Naive B cell (primary cell): ENCODE measurements around the gene WHRN. TPM values are rescaled to one million over a fixed set of nuclear protein-coding genes. Genes with fewer than 3 reads are reported as not detected.

ENCODE experiments used
- ATAC-seq, 2 donors: fragments of 150-1000 bp; cut with Tn5 transposase; 2 replicates each; pipeline ENCODE4 v1.10.0; 2021; ENCODE audit warnings: low read depth in 2 of 2, mild to moderate bottlenecking in 2 of 2, moderate library complexity in 2 of 2
- DNase-seq: peaks from one replicate; pipeline ENCODE4 v3.0.0; 2022
- H3K27ac Mint-ChIP-seq, 6 donors: one replicate each; pipeline ENCODE4 v1.8.0; 2020 to 2022; ENCODE audit warnings: mild to moderate bottlenecking in 6 of 6, mixed read lengths in 6 of 6, moderate library complexity in 5 of 6, inconsistent platforms in 2 of 6
- H3K27me3 Mint-ChIP-seq, 3 donors: one replicate each; pipeline ENCODE4 v1.8.0; 2021 to 2022; ENCODE audit warnings: mixed read lengths in 3 of 3, mild to moderate bottlenecking in 1 of 3
- H3K36me3 Mint-ChIP-seq, 2 donors: one replicate each; pipeline ENCODE4 v1.8.0; 2020 to 2022; ENCODE audit warnings: mixed read lengths in 2 of 2, inconsistent platforms in 1 of 2, mild to moderate bottlenecking in 1 of 2
- H3K4me1 Mint-ChIP-seq, 3 donors: one replicate each; pipeline ENCODE4 v1.8.0; 2020 to 2022; ENCODE audit warnings: mixed read lengths in 3 of 3, inconsistent platforms in 1 of 3, mild to moderate bottlenecking in 1 of 3, moderate library complexity in 1 of 3
- H3K4me3 Mint-ChIP-seq, 8 donors: one replicate each; pipeline ENCODE4 v1.8.0; 2020 to 2022; ENCODE audit warnings: mild to moderate bottlenecking in 8 of 8, mixed read lengths in 8 of 8, moderate library complexity in 8 of 8, inconsistent platforms in 2 of 8
- H3K9me3 Mint-ChIP-seq, 7 donors: one replicate each; pipeline ENCODE4 v1.8.0; 2020 to 2022; ENCODE audit warnings: mixed read lengths in 7 of 7, mild to moderate bottlenecking in 5 of 7, inconsistent platforms in 2 of 7, moderate library complexity in 1 of 7
- polyA plus RNA-seq, 6 donors: library from polyadenylated mRNA; unstranded; fragments of 300-500 nt; fragmentation: Illumina TruSeq; gene quantifications; one replicate each; pipeline ENCODE4 v1.2.3, GENCODE V29; 2021; ENCODE audit warnings: low read depth in 6 of 6

Gene WHRN
- polyA plus RNA-seq, 6 donors from 2014 or later = 0.27 to 2.0 (median 0.95) TPM

GRCh38 chr9:114355821-114356220, 149.5 kb downstream of the WHRN start:
- Mint-ChIP-seq H3K27ac (peak overlapping the region in 1 of 6 donors; percentile 12), H3K4me3 (no peak overlapping the region), H3K36me3 (peaks cover 14 to 36% of the 10 kb centered on the region in 2 donors), H3K27me3 (no peaks in the 10 kb centered on the region), H3K4me1 (peaks cover 23 to 27% (median 24%) of the 10 kb centered on the region in 3 donors), H3K9me3 (no peaks in the 10 kb centered on the region)
- no peak for ATAC-seq
- DNase-seq = no peak

Other genes starting within 250 kb of the WHRN start
- not detected for gene ORM1, start 182.4 kb downstream of the WHRN start, polyA plus RNA-seq
- not detected for gene ORM2, start 175.6 kb downstream of the WHRN start, polyA plus RNA-seq
- 10 to 100 TPM in 5 of 6 donors, under 1 TPM in 1; 0.78 to 34.1 (median 13.7) TPM for gene AKNA, start 117.5 kb downstream of the WHRN start, polyA plus RNA-seq
- gene ATP6V1G1, start 82.3 kb upstream of the WHRN start, polyA plus RNA-seq = 100 to 1,000 TPM; 425 to 637 (median 511) TPM
- 10 to 100 TPM; 26.4 to 43.7 (median 32.0) TPM for gene TMEM268, start 105.8 kb upstream of the WHRN start, polyA plus RNA-seq
- gene TEX53, start 152.3 kb upstream of the WHRN start, polyA plus RNA-seq = not detected
- not detected for gene TEX48, start 176.7 kb upstream of the WHRN start, polyA plus RNA-seq